GM20000 (cell line): ENCODE results near the gene UCHL5.
"Not testable (repeated sequence)": the region's sequence is repeated elsewhere in the genome, so short reads cannot be mapped to it uniquely, and the experiment has no call there.

ENCODE experiments used
- DNase-seq: peaks from one replicate; pipeline ENCODE4 v3.0.0; 2012; ENCODE audit warnings: low spot score
- TF ChIP-seq, protein P1 (sequence below): IDR thresholded peaks from 2 replicates; pipeline ENCODE4 v1.5.1; 2012; ENCODE audit warnings: mild to moderate bottlenecking, control low read depth; ENCODE audit errors: extremely low read depth, missing control alignments

The UCHL5 gene

DNA sequence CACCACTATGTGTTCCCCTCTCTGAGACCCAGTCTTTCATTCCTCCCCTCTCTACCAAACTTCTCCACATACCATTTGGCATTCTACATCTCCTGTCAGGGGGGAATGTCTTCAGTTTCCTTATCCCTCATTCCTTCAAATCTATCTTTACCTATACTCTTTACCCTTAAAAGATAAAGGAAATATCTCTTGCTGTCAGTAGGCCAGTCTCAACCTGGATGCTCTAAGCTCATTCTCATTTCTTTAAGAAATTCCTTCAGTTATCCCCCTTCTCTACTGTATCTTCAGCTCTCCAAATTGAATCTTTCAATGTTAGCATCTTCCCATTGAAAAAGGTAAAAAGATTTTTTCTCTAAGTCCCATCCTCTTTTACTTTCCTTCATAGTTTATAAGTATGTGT is 6.8 kb upstream of the UCHL5 start:
- DNase-seq, result no peak
- TF ChIP-seq, protein P1, sequence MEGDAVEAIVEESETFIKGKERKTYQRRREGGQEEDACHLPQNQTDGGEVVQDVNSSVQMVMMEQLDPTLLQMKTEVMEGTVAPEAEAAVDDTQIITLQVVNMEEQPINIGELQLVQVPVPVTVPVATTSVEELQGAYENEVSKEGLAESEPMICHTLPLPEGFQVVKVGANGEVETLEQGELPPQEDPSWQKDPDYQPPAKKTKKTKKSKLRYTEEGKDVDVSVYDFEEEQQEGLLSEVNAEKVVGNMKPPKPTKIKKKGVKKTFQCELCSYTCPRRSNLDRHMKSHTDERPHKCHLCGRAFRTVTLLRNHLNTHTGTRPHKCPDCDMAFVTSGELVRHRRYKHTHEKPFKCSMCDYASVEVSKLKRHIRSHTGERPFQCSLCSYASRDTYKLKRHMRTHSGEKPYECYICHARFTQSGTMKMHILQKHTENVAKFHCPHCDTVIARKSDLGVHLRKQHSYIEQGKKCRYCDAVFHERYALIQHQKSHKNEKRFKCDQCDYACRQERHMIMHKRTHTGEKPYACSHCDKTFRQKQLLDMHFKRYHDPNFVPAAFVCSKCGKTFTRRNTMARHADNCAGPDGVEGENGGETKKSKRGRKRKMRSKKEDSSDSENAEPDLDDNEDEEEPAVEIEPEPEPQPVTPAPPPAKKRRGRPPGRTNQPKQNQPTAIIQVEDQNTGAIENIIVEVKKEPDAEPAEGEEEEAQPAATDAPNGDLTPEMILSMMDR, result no peak

DNA sequence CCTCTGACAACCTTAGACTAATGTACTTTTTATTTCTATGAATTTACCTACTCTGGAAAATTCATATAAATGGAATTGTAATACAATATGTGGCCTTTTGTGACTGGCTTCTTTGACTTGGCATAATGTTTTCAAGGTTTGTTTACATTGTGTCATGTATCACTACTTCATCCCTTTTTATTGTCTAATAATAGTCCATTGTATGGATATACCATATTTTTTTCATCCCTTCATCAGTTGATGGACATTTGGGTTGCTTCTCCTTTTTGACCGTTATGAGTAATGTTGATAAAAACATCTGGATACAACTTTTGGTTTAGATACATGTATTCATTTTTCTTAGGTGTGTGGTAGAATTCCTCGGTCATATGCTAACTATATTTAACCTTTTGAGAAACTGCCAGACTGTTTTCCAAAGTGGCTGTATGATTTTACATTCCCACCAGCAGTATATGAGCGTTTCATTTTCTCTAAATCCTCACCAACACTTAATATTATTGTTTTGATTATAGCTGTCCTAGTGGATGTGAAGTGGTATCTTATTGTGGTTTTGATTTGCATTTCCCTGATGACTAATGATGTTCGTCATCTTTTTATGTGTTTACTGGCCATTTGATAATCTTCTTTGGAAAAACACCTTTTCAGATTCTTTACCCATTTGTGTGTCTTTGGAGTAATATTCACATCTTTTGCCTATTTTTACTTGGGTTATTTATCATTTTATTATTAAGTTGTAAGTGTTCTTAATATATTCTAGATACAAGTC is 3.7 kb upstream of the UCHL5 start:
- DNase-seq, result no peak
- TF ChIP-seq, protein P1, result no peak

DNA sequence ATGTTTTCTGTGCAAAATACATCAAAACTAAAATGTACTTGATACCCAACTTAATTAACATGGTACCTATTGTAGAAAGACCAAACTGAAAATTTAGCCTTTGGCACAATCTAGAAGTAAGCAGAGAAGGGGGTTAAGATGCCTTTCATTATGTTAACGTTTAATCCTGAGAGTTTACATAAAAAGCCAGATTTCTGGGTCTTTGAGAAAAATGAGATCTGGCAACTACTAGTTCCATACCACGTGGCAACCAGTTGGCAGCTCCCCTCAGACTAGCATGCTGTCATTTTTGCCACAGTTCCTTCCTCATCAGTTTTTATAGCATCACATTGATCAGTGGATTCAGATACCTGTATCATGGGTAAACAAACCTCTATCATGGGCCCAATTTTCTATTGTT is 1.8 kb upstream of the UCHL5 start:
- TF ChIP-seq, protein P1, result no peak
- no peak for DNase-seq

DNA sequence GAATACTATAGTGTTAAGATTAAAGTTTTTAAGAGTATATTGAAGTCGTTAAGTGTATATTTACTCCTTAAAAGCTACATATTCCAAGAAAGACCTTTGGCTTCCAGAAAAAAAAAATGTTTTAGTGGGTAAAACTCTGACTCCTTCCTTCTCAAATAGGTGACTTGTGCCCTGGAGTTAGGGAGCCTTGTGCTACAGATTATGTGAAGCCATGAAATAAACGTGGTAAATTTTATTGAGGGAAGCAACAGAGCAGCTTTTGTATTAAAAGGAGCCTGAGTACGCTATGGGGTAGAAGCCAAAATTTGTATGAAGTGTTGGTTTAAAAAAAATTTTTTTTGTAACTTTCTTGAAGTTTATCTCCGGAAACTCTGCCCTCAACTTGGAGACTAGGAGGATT is 1.2 kb upstream of the UCHL5 start:
- no peak for DNase-seq
- TF ChIP-seq, protein P1, result no peak

DNA sequence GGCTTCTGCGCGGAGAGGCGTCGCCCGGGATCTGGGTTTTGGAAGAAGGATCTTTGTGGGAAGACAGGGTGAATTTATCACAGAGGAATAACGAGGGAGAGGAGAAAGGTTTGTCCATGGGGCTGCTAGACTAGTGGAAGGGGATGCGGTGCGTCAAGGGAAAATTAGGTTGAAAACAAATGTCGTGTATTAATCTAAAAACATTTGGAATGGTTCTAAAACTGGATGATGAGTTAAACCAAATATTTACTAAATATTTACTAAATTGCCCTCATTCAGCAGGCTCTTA is 899 bp upstream of the UCHL5 start:
- no peak for DNase-seq
- TF ChIP-seq, protein P1, result no peak

DNA sequence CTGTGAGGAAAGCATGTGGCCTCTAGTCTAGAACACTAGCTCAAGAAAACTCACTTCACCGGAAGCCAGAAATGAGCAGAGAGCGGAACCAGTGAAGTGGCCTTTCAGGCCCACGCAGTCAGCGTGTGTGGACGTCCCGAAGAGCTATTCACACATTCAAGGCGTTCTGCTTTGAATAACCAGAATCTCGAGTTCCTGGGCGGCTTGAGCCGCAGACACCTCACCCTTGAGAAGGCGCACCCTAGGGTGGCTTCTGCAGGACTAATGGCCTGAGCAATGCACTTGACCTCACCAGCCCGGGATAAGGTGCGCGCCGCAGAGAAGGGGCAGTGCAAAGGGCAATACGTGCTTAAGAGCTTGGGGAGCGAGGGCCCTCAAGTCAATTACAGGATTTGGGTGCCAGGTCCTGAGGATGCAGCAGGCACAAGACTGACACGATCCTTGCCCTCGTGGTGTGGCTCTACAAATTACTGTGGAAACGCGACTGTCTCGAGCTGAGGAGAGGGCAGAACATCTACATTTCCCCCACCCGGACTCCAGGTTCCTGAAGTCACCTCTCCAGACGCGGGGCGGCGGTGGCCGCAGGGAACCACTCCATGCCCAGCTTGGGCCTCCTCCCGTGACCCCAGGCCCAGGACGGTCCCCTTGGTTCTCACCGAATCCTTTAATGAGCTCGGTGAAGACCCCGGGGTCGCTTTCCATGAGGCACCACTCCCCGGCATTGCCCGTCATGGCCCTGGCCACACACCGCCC is 455 bp downstream of the UCHL5 start:
- DNase-seq, result peak; percentile 63

DNA sequence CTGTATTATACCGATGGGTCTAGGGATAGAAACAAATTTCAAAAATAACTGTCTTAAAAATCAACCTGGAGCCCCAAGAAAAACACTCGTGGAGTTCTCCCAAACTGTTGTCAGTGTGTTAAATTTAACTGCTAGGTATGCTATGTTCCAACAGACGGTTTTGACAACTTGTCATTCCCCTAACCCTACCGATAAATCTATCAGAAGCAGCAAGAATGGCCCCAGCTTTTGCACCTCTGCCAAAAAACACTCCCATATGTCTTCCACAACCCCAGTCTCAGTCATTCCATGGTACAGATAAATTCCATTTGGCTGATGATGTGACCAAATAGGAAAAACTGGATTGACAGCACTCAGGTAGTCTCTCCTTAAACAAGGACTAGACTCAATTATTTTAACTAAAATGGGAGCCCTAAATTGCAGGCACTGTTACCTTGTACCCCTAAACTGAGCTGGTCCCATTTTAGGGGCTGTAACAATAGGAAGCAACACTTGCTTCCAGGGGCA is 4.9 kb downstream of the UCHL5 start:
- TF ChIP-seq, protein P1, result no peak
- no peak for DNase-seq

More for the DNA sequence above, 455 bp downstream of the UCHL5 start:
- TF ChIP-seq, protein P1, result no peak

DNA sequence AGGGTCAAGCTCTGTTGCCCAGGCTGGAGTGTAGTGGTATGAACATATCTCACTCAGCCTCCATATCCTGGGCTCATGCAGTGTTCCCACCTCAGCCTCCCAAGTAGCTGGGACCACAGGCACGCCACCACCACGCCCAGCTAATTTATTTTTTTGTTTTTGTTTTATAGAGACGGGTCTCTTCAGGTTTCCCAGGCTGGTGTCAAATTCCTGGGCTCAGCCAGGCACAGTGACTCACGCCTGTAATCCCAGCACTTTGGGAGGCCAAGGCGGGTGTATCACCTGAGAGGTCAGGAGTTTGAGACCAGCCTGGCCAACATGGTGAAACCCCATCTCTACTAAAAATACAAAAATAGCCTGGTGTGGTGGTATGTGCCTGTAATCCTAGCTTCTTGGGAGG is 10.2 kb downstream of the UCHL5 start:
- not testable (repeated sequence) for DNase-seq
